HepG2 (cell line): ENCODE results near the gene SMCO4.

ENCODE experiments used
- ATF1 ChIP-seq: IDR thresholded peaks from 2 replicates; pipeline ENCODE4 v1.6.1; 2016; ENCODE audit warnings: mild to moderate bottlenecking, control low read depth
- CTCF ChIP-seq: sonication (generic); formaldehyde crosslinking; IDR thresholded peaks from 2 replicates; pipeline ENCODE4 v1.5.0; 2020; ENCODE audit warnings: mild to moderate bottlenecking, missing genetic modification reagents, moderate library complexity
- MAX ChIP-seq: IDR thresholded peaks from 2 replicates; pipeline ENCODE4 v1.6.1; 2012; ENCODE audit warnings: inconsistent platforms
- MNT ChIP-seq: fragments of 450-650 bp; IDR thresholded peaks from 2 replicates; pipeline ENCODE4 v1.6.1; 2016
- MXI1 ChIP-seq: IDR thresholded peaks from 3 replicates; pipeline ENCODE4 v1.6.1; 2012; ENCODE audit warnings: low read depth, low read length, inconsistent platforms, borderline replicate concordance
- MYC ChIP-seq: sonication (generic); formaldehyde crosslinking; IDR thresholded peaks from 2 replicates; pipeline ENCODE4 v1.9.0; 2021; ENCODE audit warnings: missing genetic modification reagents, borderline replicate concordance
- RELA ChIP-seq: sonication (generic); formaldehyde crosslinking; IDR thresholded peaks from 2 replicates; pipeline ENCODE4 v1.4.0; 2020; ENCODE audit warnings: missing genetic modification reagents
- SP5 ChIP-seq: IDR thresholded peaks from 2 replicates; pipeline ENCODE4 v1.6.1; 2016; ENCODE audit warnings: low read depth, borderline replicate concordance
- SRSF9 ChIP-seq: fragments of 200-400 bp; formaldehyde crosslinking; IDR thresholded peaks from 2 replicates; pipeline ENCODE4 v1.6.1; 2018; ENCODE audit warnings: borderline replicate concordance, mild to moderate bottlenecking, low read depth, low read length; ENCODE audit not compliant: insufficient read depth, poor library complexity, severe bottlenecking
- ZNF232 ChIP-seq: sonication (generic); formaldehyde crosslinking; IDR thresholded peaks from 2 replicates; pipeline ENCODE4 v1.4.0; 2020; ENCODE audit warnings: missing genetic modification reagents, borderline replicate concordance
- ZNF292 ChIP-seq: sonication (generic); formaldehyde crosslinking; IDR thresholded peaks from 2 replicates; pipeline ENCODE4 v1.8.1; 2022; ENCODE audit warnings: mild to moderate bottlenecking, low read depth, missing genetic modification reagents, borderline replicate concordance
- ZNF550 ChIP-seq: sonication (generic); formaldehyde crosslinking; IDR thresholded peaks from 2 replicates; pipeline ENCODE4 v1.4.0; 2020; ENCODE audit warnings: mild to moderate bottlenecking, missing genetic modification reagents, borderline replicate concordance

GRCh38 chr11:93512073-93512475 lies 31.1 kb downstream of the SMCO4 start:
- TF ChIP-seq MYC (CRISPR knock-in tag) (no peak), CTCF (no peak), MXI1 (no peak), RELA (CRISPR knock-in tag) (no peak), MNT (no peak), SP5 (CRISPR knock-in tag) (no peak), ZNF550 (CRISPR knock-in tag) (no peak), ATF1 (CRISPR knock-in tag) (no peak), ZNF232 (CRISPR knock-in tag) (no peak), ZNF292 (CRISPR knock-in tag) (no peak), MAX (no peak), SRSF9 (no peak)
